Measurements from ENCODE around the gene MAT1A. TPM values are rescaled to one million over a fixed set of nuclear protein-coding genes. Genes with fewer than 3 reads are reported as not detected.

MAT1A gene
- total and polyA plus RNA-seq, 9 of the 15 experiments (the other 6 are each of a cell fraction or from before 2014, with no cell fraction given) = 0.03 to 0.30 (median 0.11) TPM; not detected in 2

- H3K4me3 ChIP-seq = no peak overlapping the region
- H3K36me3 ChIP-seq (ENCODE audit: control insufficient read depth, insufficient read depth, low read length) = no peaks in the 10 kb centered on the region
- intact Hi-C loops (cut with micrococcal nuclease) (no loop called here), in situ Hi-C loops (cut with MboI) (no loop called here)
- ChIA-PET CTCF (ENCODE audit: low intra/inter-chr PET ratio) (no interaction called here), POLR2A (no interaction called here)
- DNase-seq (ENCODE audit: extremely low read depth in 1 of 4, low spot score in 3 of 4) = no peak
- no TSS peak for BruUV-seq (replicated peaks)
- H2AFZ ChIP-seq (ENCODE audit: low read depth, low read length) = no peak overlapping the region
- H3K4me1 ChIP-seq (replicated peaks in 1 of 2; ENCODE audit: control insufficient read depth in 2 of 2, insufficient read depth in 2 of 2, low read length in 2 of 2) = peaks cover 0 to 6% of the 10 kb centered on the region in 2 experiments; a peak in 2 of 5 replicates
- no peaks in the 10 kb centered on the region for H3K9me1 ChIP-seq (ENCODE audit: control insufficient read depth, insufficient read depth, low read length)
- no peak for ATAC-seq
- peaks cover 3 to 12% of the 10 kb centered on the region in 2 experiments; a peak in 2 of 5 replicates for H3K27me3 ChIP-seq (ENCODE audit: control insufficient read depth in 2 of 2, insufficient read depth in 2 of 2, low read length in 2 of 2)
- no peaks in the 10 kb centered on the region for H3K79me2 ChIP-seq (ENCODE audit: control insufficient read depth, insufficient read depth, low read length)
- no peaks in the 10 kb centered on the region for H4K20me1 ChIP-seq (replicated peaks; ENCODE audit: control insufficient read depth, insufficient read depth, low read length)
- no peak overlapping the region for H3K9ac ChIP-seq (ENCODE audit: insufficient read depth in 1 of 2, low read depth in 2 of 2, low read length in 2 of 2)
- H3K4me2 ChIP-seq (ENCODE audit: insufficient read depth, low read length) = no peak overlapping the region
- H3K27ac ChIP-seq (ENCODE audit: extremely low read depth, low read depth, low read length) = no peak overlapping the region
- FAIRE-seq = no peak
- H3K9me3 ChIP-seq (replicated peaks; ENCODE audit: control insufficient read depth, insufficient read depth, low read depth, low read length) = no peaks in the 10 kb centered on the region
- TF ChIP-seq TRIM25 (IDR thresholded peaks at IDR 0.05; ENCODE audit: borderline replicate concordance) = no peak
- no peak for TF ChIP-seq TCFL5 (CRISPR knock-in tag; conservative IDR thresholded peaks at IDR 0.05)
- TF ChIP-seq TAF1 (IDR thresholded peaks at IDR 0.05; ENCODE audit: control insufficient read depth, extremely low read depth, insufficient read depth, low read length, severe bottlenecking) = no peak
- no peak for TF ChIP-seq FIP1L1 (IDR thresholded peaks at IDR 0.05; ENCODE audit: low read depth, low read length, poor library complexity, severe bottlenecking)
- no peak for TF ChIP-seq TEAD1 (CRISPR knock-in tag; IDR thresholded peaks at IDR 0.05)
- no peak for TF ChIP-seq MEF2D (tag; conservative IDR thresholded peaks at IDR 0.05; ENCODE audit: low read depth)
- TF ChIP-seq CEBPZ (IDR thresholded peaks at IDR 0.05; ENCODE audit: borderline replicate concordance, low read depth, low read length) = no peak
- TF ChIP-seq HES1 (IDR thresholded peaks at IDR 0.05; ENCODE audit: low read depth) = no peak
- TF ChIP-seq HOXB6 (CRISPR knock-in tag; IDR thresholded peaks at IDR 0.05; ENCODE audit: borderline replicate concordance) = no peak
- no peak for TF ChIP-seq BCLAF1 (IDR thresholded peaks at IDR 0.05; ENCODE audit: borderline replicate concordance in 1 of 2, control insufficient read depth in 1 of 2, low read depth in 2 of 2, low read length in 1 of 2)
- TF ChIP-seq PREB (CRISPR knock-in tag; IDR thresholded peaks at IDR 0.05) = no peak
These were observed 29.3 kb upstream of the MAT1A start for GRCh38 chr10:80318742-80319141.

All from K562 (cell line).